KOPT-K1 (cell line): ENCODE data around the gene SMIM44.
"Not testable (repeated sequence)": the region's sequence is repeated elsewhere in the genome, so short reads cannot be mapped to it uniquely, and the experiment has no call there.

Source experiments
- H3K27ac ChIP-seq: fragments of 200-600 bp; sonication (generic); 2 replicates; pipeline ENCODE4 v1.5.1; 2016; ENCODE audit warnings: antibody characterized with exemption, mild to moderate bottlenecking, low read depth, low read length; ENCODE audit not compliant: poor library complexity, severe bottlenecking
- H3K36me3 ChIP-seq: fragments of 200-600 bp; sonication (generic); 2 replicates; pipeline ENCODE4 v1.5.1; 2017; ENCODE audit warnings: antibody characterized with exemption, mild to moderate bottlenecking, low read length, moderate library complexity; ENCODE audit not compliant: insufficient read depth
- H3K9me3 ChIP-seq: fragments of 200-600 bp; sonication (generic); 2 replicates; pipeline ENCODE4 v1.5.1; 2017; ENCODE audit warnings: antibody characterized with exemption, low read length, mild to moderate bottlenecking; ENCODE audit not compliant: insufficient read depth, poor library complexity, severe bottlenecking

SMIM44 gene

DNA sequence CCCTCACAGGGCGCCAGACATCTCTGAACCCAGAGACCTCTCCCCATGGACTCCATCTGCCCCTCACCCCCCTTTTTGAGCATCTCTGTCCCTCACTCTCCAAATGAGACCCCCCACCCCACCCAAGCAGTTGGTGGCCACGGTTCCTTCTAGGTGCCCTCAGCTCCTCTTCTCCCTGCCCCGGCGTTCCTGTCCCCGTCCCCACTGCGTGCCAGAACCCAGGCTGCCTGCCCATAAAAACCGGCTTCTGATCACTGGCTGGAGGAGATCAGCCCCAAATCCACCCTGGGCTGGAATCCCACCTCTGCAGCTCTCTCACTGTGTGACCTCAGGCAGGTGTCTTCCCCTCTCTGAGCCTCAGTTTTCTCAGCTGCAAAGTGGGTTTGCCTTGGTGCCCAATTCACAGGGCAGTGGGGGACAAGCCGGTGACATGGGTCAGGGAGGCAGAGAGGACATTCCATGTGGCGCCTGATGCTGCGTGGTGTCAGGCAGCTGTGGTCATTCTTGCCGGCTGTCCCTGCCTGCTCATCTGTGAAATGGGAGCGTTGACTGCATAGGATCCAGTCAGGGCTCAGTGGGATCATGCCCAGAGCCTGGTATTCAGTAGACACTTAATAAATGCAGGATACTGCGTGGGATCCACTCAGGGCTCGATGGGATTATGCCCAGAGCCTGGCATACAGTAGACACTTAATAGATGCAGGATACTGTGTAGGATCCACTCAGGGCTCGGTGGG, 28.4 kb downstream of the SMIM44 start:
- no peak overlapping the region for H3K27ac ChIP-seq
- peaks cover 45% of the 10 kb centered on the region; the same call in 1 of the 2 replicates for H3K36me3 ChIP-seq
- H3K9me3 ChIP-seq, result no peaks in the 10 kb centered on the region

DNA sequence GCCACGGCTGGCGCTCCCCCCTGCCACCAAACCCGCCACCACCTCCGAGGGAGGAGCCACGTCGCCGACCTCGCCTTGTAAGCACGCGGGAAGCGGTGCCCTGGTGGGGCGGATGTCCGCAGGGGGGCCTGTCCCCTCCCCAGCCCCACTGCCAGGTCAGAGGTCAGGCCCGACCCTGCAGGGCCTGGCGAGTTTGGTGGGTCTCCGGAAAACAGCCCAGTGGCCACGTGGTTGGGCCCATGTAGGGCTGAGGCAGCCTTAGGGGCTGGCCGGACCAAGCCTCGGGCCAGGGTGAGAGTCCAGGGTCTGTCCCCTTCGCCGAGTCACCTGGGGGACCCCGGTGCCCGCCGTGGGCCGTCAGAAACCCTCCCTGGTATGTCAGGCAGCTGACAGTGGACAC, 29.4 kb downstream of the SMIM44 start:
- Histone ChIP-seq H3K36me3 (peaks cover 52% of the 10 kb centered on the region; the same call in 1 of the 2 replicates), H3K9me3 (no peaks in the 10 kb centered on the region), H3K27ac (no peak overlapping the region)

DNA sequence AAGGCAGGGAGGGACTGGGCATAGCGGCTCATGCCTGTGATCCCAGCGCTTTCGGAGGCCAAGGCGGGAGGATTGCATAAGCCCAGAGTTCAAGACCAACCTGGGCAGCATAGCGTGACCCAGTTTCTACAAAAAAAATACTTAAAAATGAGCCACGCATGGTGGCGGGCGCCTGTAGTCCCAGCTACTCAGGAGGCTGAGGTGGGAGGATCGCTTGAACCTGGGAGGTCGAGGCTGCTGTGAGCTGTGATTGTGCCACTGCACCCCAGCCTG, 30.4 kb downstream of the SMIM44 start:
- H3K27ac ChIP-seq, H3K9me3 ChIP-seq: not testable (repeated sequence)
- peaks cover 53% of the 10 kb centered on the region; the same call in 1 of the 2 replicates for H3K36me3 ChIP-seq

- Histone ChIP-seq H3K36me3 (peaks cover 53% of the 10 kb centered on the region; the same call in 1 of the 2 replicates), H3K27ac (no peak overlapping the region), H3K9me3 (no peaks in the 10 kb centered on the region)
Measured at GRCh38 chr19:3452171-3452941, 30.9 kb downstream of the SMIM44 start.

- no peaks in the 10 kb centered on the region for H3K9me3 ChIP-seq
- no peak overlapping the region for H3K27ac ChIP-seq
- H3K36me3 ChIP-seq, result peaks cover 53% of the 10 kb centered on the region; the same call in 1 of the 2 replicates
Measured at GRCh38 chr19:3451451-3451866, 31.8 kb downstream of the SMIM44 start.

- no peak overlapping the region for H3K27ac ChIP-seq
- H3K36me3 ChIP-seq, result peaks cover 58% of the 10 kb centered on the region; the same call in 1 of the 2 replicates
- H3K9me3 ChIP-seq, result no peaks in the 10 kb centered on the region
Measured at GRCh38 chr19:3450796-3451411, 32.3 kb downstream of the SMIM44 start.

DNA sequence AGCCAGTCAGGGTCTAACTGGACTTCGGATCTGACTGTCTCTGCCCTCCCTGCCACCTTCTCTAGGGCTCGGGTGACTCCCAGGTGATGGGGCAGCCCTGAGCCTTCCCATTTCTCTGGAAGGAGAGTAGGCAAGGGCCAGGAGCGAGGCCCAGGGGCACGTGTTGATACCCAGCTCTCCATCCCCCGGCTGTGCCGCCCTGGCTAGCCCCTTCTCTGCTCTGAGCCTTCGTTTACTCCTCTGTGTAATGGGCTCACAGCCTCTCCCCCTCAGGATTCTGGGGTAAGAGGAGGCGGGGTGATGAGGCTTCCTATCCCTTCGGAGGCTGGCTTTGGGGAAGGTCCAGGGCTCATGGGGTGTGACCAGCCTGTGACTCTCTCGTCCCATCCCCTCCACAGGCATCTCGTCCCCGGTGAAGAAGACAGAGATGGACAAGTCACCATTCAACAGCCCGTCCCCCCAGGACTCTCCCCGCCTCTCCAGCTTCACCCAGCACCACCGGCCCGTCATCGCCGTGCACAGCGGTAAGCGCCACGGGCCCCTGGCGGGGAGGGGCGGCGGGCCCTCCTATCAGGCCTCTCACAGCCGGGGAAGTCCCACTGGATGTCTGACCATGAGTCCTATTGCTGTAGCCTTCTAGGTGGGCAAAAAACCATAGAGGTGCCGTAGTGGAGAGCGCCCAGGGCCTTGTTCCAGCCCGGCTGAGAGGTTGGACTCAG, 34.5 kb downstream of the SMIM44 start:
- H3K27ac ChIP-seq, result no peak overlapping the region
- peaks cover 55% of the 10 kb centered on the region; the same call in 1 of the 2 replicates for H3K36me3 ChIP-seq
- no peaks in the 10 kb centered on the region for H3K9me3 ChIP-seq

- peaks cover 36% of the 10 kb centered on the region; the same call in 1 of the 2 replicates for H3K36me3 ChIP-seq
- not testable (repeated sequence) for H3K27ac ChIP-seq, H3K9me3 ChIP-seq
Measured at GRCh38 chr19:3446657-3447056, 36.6 kb downstream of the SMIM44 start.

- Histone ChIP-seq H3K9me3 (no peaks in the 10 kb centered on the region), H3K27ac (no peak overlapping the region), H3K36me3 (peaks cover 28% of the 10 kb centered on the region; the same call in 1 of the 2 replicates)
Measured at GRCh38 chr19:3444695-3445234, 38.5 kb downstream of the SMIM44 start.

- Histone ChIP-seq H3K27ac (no peak overlapping the region), H3K9me3 (no peaks in the 10 kb centered on the region), H3K36me3 (peaks cover 23% of the 10 kb centered on the region; the same call in 1 of the 2 replicates)
Measured at GRCh38 chr19:3443840-3444694, 39.2 kb downstream of the SMIM44 start.

DNA sequence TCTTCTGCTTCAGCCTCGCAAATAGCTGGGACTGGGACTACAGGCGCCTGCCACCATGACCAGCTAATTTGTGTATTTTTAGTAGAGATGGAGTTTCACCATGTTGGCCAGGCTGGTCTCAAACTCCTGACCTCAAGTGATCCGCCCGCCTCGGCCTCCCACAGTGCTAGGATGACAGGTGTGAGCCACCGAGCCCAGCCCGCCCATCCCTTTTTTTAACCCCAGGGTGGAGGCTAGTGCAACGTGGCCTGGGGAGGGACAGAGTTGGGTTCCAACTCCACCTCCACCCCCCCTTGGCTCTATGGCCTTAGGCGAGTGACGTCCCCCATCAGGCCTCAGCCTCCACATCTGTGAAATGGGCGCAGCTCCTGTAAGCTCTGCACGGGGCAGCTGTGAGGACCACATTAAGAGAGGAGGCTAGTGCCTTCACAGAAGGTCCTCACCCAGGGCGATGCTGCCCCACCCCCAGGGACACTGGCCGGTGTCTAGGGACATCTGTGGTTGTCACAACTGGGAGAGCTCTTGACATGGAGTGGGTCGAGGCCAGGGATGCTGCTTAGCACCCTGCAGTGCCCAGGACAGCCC, 40.7 kb downstream of the SMIM44 start:
- H3K9me3 ChIP-seq, result no peaks in the 10 kb centered on the region
- peaks cover 20% of the 10 kb centered on the region; the same call in 1 of the 2 replicates for H3K36me3 ChIP-seq

DNA sequence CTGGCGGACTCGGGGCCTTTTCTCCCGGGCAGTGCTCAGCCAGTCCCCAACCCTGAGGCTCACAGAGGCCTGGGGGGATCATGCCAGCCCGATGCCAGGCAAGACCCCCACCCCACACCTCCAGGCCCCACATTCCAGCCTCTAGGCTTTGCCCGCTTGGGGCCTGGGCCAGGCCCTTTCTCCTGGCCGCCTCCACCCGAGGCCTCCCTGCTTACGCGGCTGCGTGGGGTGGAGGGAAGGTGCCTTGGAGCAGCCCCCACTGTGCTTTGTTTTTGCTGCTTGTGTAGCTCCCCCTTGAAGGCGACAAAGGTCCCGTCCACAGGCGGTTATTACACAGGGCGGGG, 41.3 kb downstream of the SMIM44 start:
- Histone ChIP-seq H3K27ac (no peak overlapping the region), H3K9me3 (no peaks in the 10 kb centered on the region), H3K36me3 (peaks cover 20% of the 10 kb centered on the region; the same call in 1 of the 2 replicates)

More for the DNA sequence above, 40.7 kb downstream of the SMIM44 start:
- no peak overlapping the region for H3K27ac ChIP-seq

DNA sequence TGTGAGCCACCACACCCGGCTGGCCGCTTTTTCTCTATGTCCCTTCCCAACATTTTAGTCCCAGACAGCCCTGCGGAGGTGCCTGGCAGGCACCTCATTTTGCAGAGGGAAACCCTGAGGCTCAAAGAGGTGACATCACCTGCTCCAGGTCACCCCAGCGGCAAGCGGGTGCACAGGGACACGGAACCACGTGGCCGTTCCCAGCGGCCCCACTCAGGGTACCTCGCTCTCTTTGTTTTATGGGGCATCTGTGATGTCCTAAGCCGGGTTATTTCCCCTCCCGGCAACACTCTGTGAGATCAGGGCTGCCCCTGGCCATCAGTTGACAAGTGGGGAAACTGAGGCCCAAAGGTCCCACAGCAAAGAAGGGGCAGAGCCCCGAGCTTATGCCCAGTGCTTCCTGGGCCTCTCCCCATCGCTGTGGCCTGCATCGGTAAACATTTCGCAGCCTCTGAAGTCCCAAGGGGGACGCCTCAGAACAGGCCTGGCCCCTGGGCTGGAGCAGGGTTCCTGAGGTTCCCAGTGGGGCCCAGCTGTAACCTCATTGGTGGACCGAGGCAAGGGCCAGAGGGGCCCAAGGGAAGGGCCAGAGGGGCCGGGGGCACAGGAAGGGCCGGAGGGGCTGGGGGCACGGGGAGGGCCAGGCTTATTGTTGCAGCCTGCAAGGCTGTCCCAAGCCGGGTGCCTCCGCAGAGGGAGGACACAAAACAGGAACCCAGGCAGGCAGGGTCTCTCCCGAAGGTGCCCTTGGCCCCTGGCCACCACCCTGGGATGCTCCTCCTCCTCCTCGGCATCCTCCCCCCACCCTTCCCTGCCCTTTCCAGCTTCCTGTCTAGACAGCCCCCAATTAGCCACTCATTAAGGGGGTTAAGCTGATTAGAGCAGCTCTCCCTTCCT, 41.9 kb downstream of the SMIM44 start:
- no peaks in the 10 kb centered on the region for H3K9me3 ChIP-seq
- peaks cover 19% of the 10 kb centered on the region; the same call in 1 of the 2 replicates for H3K36me3 ChIP-seq
- no peak overlapping the region for H3K27ac ChIP-seq
